Keratinocyte (primary cell): ENCODE results near the gene NUDT9. TPM values are rescaled to one million over a fixed set of nuclear protein-coding genes. Genes with fewer than 3 reads are reported as not detected.
"Not testable (repeated sequence)": the region's sequence is repeated elsewhere in the genome, so short reads cannot be mapped to it uniquely, and the experiment has no call there.

Experiments used
- DNase-seq: peaks from one replicate; pipeline ENCODE4 v3.0.0-alpha.2; 2011; ENCODE audit warnings: low read depth, missing footprints, low spot score
- FAIRE-seq: peaks from 2 replicates; lab custom pipeline; 2011; peaks lifted over from hg19 to GRCh38; lab: Jason Lieb, UNC
- H2AFZ ChIP-seq: 2 replicates; pipeline ENCODE4 v1.6.0; 2012; ENCODE audit warnings: low read length, control low read depth, inconsistent platforms; ENCODE audit not compliant: control insufficient read depth
- H3K27ac ChIP-seq: 2 replicates; pipeline ENCODE4 v1.5.1; 2011; ENCODE audit warnings: low read length; ENCODE audit not compliant: control insufficient read depth, insufficient read depth
- H3K27me3 ChIP-seq: 3 replicates; pipeline ENCODE4 v1.6.0; 2011; ENCODE audit warnings: low read length; ENCODE audit not compliant: control insufficient read depth, insufficient read depth; ENCODE audit errors: extremely low read depth
- H3K36me3 ChIP-seq, 2 experiments: 2 replicates in 1 of 2; 3 replicates in 1 of 2; pipeline ENCODE4 v1.5.1; 2011; ENCODE audit warnings: low read length in 2 of 2, mild to moderate bottlenecking in 1 of 2; ENCODE audit not compliant: control insufficient read depth in 2 of 2, insufficient read depth in 2 of 2; ENCODE audit errors: extremely low read depth in 1 of 2
- H3K4me1 ChIP-seq: 3 replicates; pipeline ENCODE4 v1.5.1; 2011; ENCODE audit warnings: low read length; ENCODE audit not compliant: control insufficient read depth, insufficient read depth; ENCODE audit errors: extremely low read depth
- H3K4me2 ChIP-seq: 3 replicates; pipeline ENCODE4 v1.6.0; 2011; ENCODE audit warnings: low read depth, low read length; ENCODE audit not compliant: control insufficient read depth, insufficient read depth; ENCODE audit errors: extremely low read depth
- H3K4me3 ChIP-seq, 3 experiments: fragments of 200-600 bp in 1 of 3; sonication (generic) in 1 of 3; 2 replicates in 2 of 3; 3 replicates in 1 of 3; pipeline ENCODE4 v1.5.1; 2011 to 2016; ENCODE audit warnings: low read length in 3 of 3, mild to moderate bottlenecking in 3 of 3, control low read depth in 2 of 3, inconsistent platforms in 1 of 3, low read depth in 1 of 3, mixed read lengths in 1 of 3, mixed run types in 1 of 3, moderate library complexity in 1 of 3; ENCODE audit not compliant: control insufficient read depth in 2 of 3, insufficient read depth in 2 of 3; ENCODE audit errors: extremely low read depth in 1 of 3
- H3K79me2 ChIP-seq: 2 replicates; pipeline ENCODE4 v1.6.0; 2012; ENCODE audit warnings: low read length; ENCODE audit not compliant: control insufficient read depth, insufficient read depth
- H3K9ac ChIP-seq: 3 replicates; pipeline ENCODE4 v1.6.0; 2011; ENCODE audit warnings: low read length; ENCODE audit not compliant: control insufficient read depth, insufficient read depth; ENCODE audit errors: extremely low read depth
- H3K9me1 ChIP-seq: 3 replicates; pipeline ENCODE4 v1.6.0; 2011; ENCODE audit warnings: low read length; ENCODE audit not compliant: control insufficient read depth, insufficient read depth; ENCODE audit errors: extremely low read depth
- H3K9me3 ChIP-seq: 2 replicates; pipeline ENCODE4 v1.5.1; 2012; ENCODE audit warnings: low read depth, low read length; ENCODE audit not compliant: control insufficient read depth
- H4K20me1 ChIP-seq: 3 replicates; pipeline ENCODE4 v1.6.0; 2011; ENCODE audit warnings: low read length; ENCODE audit not compliant: control insufficient read depth, insufficient read depth; ENCODE audit errors: extremely low read depth
- EZH2 ChIP-seq: IDR thresholded peaks from one replicate; pipeline ENCODE4 v1.6.1; 2012; ENCODE audit warnings: inconsistent platforms, mild to moderate bottlenecking, low read length, moderate library complexity
- dilution Hi-C: fragments of 300-500 bp; cut with MboI; formaldehyde crosslinking; loops from one replicate; pipeline ENCODE4 v1.7.0; 2020; ENCODE audit warnings: low sequenced_read_pairs; ENCODE audit not compliant: extremely low pct_ligation_motif_present
- polyA plus RNA-seq, 5 experiments: library from polyadenylated mRNA; depleted of rRNA in 3 of 5; stranded (reverse) in 3 of 5; stranded (forward) in 1 of 5; unstranded in 1 of 5; fragments of >200 nt; gene quantifications; 1 replicate in 1 of 5; 2 replicates in 3 of 5; 3 replicates in 1 of 5; pipeline versions ENCODE4 v1.2.1 to v1.2.3, GENCODE V29; 2011 to 2012; ENCODE audit warnings: missing spikeins in 2 of 5, low read depth in 1 of 5, low replicate concordance in 1 of 5
- TF ChIP-seq, protein P1 (sequence below), 3 experiments: IDR thresholded peaks in 1 of 3; conservative IDR thresholded peaks in 1 of 3; optimal IDR thresholded peaks in 1 of 3; 2 replicates in 2 of 3; 3 replicates in 1 of 3; pipeline versions ENCODE3 to v1.5.1; 2011; ENCODE audit warnings: low read length in 3 of 3, mild to moderate bottlenecking in 3 of 3, moderate library complexity in 2 of 3, control low read depth in 1 of 3, inconsistent platforms in 1 of 3; ENCODE audit not compliant: insufficient read depth in 2 of 3; ENCODE audit errors: extremely low read depth in 1 of 3

The NUDT9 gene
- polyA plus RNA-seq, 1 donor (not counting 4 experiments of a cell fraction or from before 2014, with no cell fraction given), result 28.5 TPM

GRCh38 chr4:87491436-87491835, 69.1 kb downstream of the NUDT9 start:
- Histone ChIP-seq H3K27me3 (no peaks in the 10 kb centered on the region), H3K4me1 (no peaks in the 10 kb centered on the region), H3K9me3 (no peaks in the 10 kb centered on the region), H3K36me3 (no peaks in the 10 kb centered on the region), H3K4me3 (no peak overlapping the region), H3K4me2 (no peak overlapping the region), H4K20me1 (no peaks in the 10 kb centered on the region), H2AFZ (no peak overlapping the region), H3K79me2 (no peaks in the 10 kb centered on the region), H3K9me1 (no peaks in the 10 kb centered on the region), H3K27ac (no peak overlapping the region), H3K9ac (no peak overlapping the region)
- no peak for FAIRE-seq
- DNase-seq, result no peak
- dilution Hi-C loops, result no loop called here
- TF ChIP-seq EZH2, result no peak
- TF ChIP-seq, protein P1, sequence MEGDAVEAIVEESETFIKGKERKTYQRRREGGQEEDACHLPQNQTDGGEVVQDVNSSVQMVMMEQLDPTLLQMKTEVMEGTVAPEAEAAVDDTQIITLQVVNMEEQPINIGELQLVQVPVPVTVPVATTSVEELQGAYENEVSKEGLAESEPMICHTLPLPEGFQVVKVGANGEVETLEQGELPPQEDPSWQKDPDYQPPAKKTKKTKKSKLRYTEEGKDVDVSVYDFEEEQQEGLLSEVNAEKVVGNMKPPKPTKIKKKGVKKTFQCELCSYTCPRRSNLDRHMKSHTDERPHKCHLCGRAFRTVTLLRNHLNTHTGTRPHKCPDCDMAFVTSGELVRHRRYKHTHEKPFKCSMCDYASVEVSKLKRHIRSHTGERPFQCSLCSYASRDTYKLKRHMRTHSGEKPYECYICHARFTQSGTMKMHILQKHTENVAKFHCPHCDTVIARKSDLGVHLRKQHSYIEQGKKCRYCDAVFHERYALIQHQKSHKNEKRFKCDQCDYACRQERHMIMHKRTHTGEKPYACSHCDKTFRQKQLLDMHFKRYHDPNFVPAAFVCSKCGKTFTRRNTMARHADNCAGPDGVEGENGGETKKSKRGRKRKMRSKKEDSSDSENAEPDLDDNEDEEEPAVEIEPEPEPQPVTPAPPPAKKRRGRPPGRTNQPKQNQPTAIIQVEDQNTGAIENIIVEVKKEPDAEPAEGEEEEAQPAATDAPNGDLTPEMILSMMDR (optimal IDR thresholded peaks at IDR 0.05 in 1 of 3, IDR thresholded peaks at IDR 0.05 in 1 of 3, conservative IDR thresholded peaks at IDR 0.05 in 1 of 3; ENCODE audit: extremely low read depth in 1 of 3, insufficient read depth in 2 of 3, low read length in 3 of 3), result no peak

DNA sequence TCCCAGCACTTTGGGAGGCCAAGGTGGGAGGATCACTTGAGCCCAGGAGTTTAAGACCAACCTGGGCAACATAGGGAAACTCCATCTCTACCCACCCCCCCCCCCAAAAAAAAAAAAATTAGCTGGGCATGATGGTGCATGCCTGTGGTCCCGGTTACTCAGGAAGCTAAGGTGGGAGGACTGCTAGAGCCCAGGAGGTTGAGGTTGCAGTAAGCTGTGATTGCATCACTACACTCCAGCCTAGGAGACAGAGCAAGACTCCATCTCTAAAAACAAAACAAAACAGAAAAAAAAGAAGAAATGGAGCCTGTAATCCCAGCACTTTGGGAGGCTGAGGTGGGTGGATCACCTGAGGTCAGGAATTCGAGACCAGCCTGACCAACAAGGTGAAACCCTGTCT, 69.5 kb downstream of the NUDT9 start:
- H2AFZ ChIP-seq, H3K27ac ChIP-seq, H3K36me3 ChIP-seq, dilution Hi-C loops, H4K20me1 ChIP-seq, H3K4me2 ChIP-seq, H3K79me2 ChIP-seq, H3K27me3 ChIP-seq, H3K4me1 ChIP-seq, H3K9me3 ChIP-seq, H3K9ac ChIP-seq, H3K4me3 ChIP-seq, FAIRE-seq, H3K9me1 ChIP-seq, DNase-seq: not testable (repeated sequence)

GRCh38 chr4:87493115-87493514, 70.7 kb downstream of the NUDT9 start:
- FAIRE-seq, result no peak

More at GRCh38 chr4:87493115-87493514, 70.7 kb downstream of the NUDT9 start:
- H3K9ac ChIP-seq, result no peak overlapping the region
- no peaks in the 10 kb centered on the region for H3K79me2 ChIP-seq
- no peaks in the 10 kb centered on the region for H3K27me3 ChIP-seq
- H3K4me3 ChIP-seq, result no peak overlapping the region
- H3K4me2 ChIP-seq, result no peak overlapping the region
- dilution Hi-C loops, result no loop called here
- no peaks in the 10 kb centered on the region for H4K20me1 ChIP-seq
- no peaks in the 10 kb centered on the region for H3K4me1 ChIP-seq
- no peaks in the 10 kb centered on the region for H3K9me1 ChIP-seq
- TF ChIP-seq EZH2, result no peak
- TF ChIP-seq, protein P1 (optimal IDR thresholded peaks at IDR 0.05 in 1 of 3, IDR thresholded peaks at IDR 0.05 in 1 of 3, conservative IDR thresholded peaks at IDR 0.05 in 1 of 3; ENCODE audit: extremely low read depth in 1 of 3, insufficient read depth in 2 of 3, low read length in 3 of 3), result no peak
- no peak for DNase-seq
- H3K36me3 ChIP-seq, result no peaks in the 10 kb centered on the region
- H3K9me3 ChIP-seq, result no peaks in the 10 kb centered on the region
- no peak overlapping the region for H2AFZ ChIP-seq
- H3K27ac ChIP-seq, result no peak overlapping the region
